Thoracic aorta (tissue), 2 donors: ENCODE results near the gene FXYD1. TPM values are rescaled to one million over a fixed set of nuclear protein-coding genes. Genes with fewer than 3 reads are reported as not detected.

Experiments used
- ATAC-seq: fragments of 150-250 bp; one replicate; pipeline ENCODE4 v1.8.0; 2017; ENCODE audit warnings: low read depth; ENCODE audit not compliant: insufficient number of reproducible peaks, low FRiP score
- DNase-seq: peaks from one replicate; pipeline ENCODE4 v3.0.0-alpha.2; 2020; ENCODE audit warnings: low spot score
- H3K27ac ChIP-seq, 2 donors: fragments of 200-600 bp; sonication (generic); 1 replicate in 1 of 2; 2 replicates in 1 of 2; pipeline ENCODE4 v1.5.1; 2016; ENCODE audit warnings: mild to moderate bottlenecking in 2 of 2, moderate library complexity in 2 of 2
- H3K27me3 ChIP-seq: fragments of 200-600 bp; sonication (generic); replicated peaks from 2 replicates; pipeline ENCODE4 v1.6.0; 2016; ENCODE audit warnings: mild to moderate bottlenecking; ENCODE audit not compliant: insufficient read depth
- H3K36me3 ChIP-seq: fragments of 200-600 bp; sonication (generic); one replicate; pipeline ENCODE4 v1.5.1; 2016
- H3K4me1 ChIP-seq, 2 donors: fragments of 200-600 bp; sonication (generic); 1 replicate in 1 of 2; 2 replicates in 1 of 2; pipeline versions ENCODE4 v1.5.1 to v1.6.0; 2016; ENCODE audit warnings: low read depth in 2 of 2, mild to moderate bottlenecking in 1 of 2; ENCODE audit not compliant: control insufficient read depth in 1 of 2
- H3K4me3 ChIP-seq: fragments of 200-600 bp; sonication (generic); 2 replicates; pipeline ENCODE4 v1.5.1; 2016; ENCODE audit warnings: mild to moderate bottlenecking
- H3K9me3 ChIP-seq: fragments of 200-600 bp; sonication (generic); 2 replicates; pipeline ENCODE4 v1.5.1; 2016
- CTCF ChIP-seq: fragments of 200-600 bp; sonication (generic); IDR thresholded peaks from one replicate; pipeline ENCODE4 v1.5.1; 2019; ENCODE audit warnings: antibody characterized with exemption
- total RNA-seq, 2 donors: library from RNA; depleted of rRNA; stranded (reverse); fragments of >200 nt; gene quantifications; one replicate each; pipeline versions ENCODE4 v1.1.0 to v1.2.3, GENCODE V29; 2016

The FXYD1 gene
- total RNA-seq, 2 donors from 2014 or later = 50.7 to 65.8 TPM

DNA sequence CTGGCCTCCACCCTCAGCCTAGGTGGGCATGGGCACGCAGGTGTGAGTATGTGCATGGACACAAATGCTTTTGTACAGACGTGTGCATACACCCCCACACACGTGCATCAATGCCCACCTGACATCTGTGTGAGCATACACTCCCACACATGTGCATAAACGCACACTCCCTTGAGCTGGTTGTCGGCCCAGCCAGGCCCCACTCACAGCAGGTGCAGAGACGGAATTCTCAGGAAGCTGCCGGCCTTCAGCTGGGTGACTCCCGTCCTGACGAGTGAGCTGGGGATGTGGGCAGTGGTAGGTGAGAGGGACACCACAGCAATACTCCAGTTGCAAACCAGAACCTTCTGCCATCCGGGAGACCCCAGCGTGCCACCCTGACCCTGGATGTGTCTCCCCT, 4.8 kb upstream of the FXYD1 start:
- no peak overlapping the region for H3K4me3 ChIP-seq

DNA sequence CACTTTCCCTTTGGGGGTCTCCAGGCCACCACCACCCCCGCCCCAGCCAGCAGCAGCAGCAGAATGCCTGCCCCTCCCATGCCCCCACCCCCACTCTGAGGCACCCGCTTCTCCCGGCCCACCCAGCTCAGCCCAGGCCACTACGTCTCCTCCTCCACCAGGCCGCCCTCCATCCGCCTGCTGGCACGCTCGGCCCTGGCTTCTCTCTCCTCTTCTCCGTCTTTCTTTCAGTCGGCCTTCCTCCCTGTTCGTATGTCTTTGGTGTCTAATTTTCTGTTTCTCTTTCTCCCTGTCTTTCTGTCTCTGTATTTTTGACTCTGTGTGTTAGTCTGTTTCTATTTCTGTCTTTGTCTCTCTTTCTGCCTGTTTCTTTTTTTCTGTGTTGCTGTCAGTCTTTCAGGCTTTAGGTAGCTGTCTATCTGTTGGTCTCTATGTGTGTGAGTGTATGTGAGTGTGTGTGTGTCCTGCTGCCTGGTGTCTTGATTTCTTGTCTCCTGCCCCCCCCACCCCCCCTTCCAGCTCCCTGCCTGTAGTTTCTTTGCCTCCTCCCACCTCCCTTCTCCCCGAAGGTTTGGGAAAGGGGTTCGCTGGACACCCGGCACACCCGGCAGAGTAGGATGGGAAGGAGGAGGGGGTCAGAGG, 3.9 kb upstream of the FXYD1 start, which contains the start of gene LGI4:
TSS of gene LGI4 (minus strand) at position 459 of the 642 bp plus-strand sequence. CDS start at position 80, 379 bp downstream.
- no peaks in the 10 kb centered on the region for H3K9me3 ChIP-seq
- peaks cover 4 to 28% of the 10 kb centered on the region in 2 donors for H3K4me1 ChIP-seq
- no peaks in the 10 kb centered on the region for H3K27me3 ChIP-seq
- no peaks in the 10 kb centered on the region for H3K36me3 ChIP-seq
- peak within 1 kb of the TSS; percentile 11 to 73 for H3K27ac ChIP-seq
- ATAC-seq = no peak
- DNase-seq = no peak
- no peak for TF ChIP-seq CTCF
- peak within 1 kb of the TSS; percentile 62 for H3K4me3 ChIP-seq

More for the DNA sequence above, 4.8 kb upstream of the FXYD1 start:
- no peak for TF ChIP-seq CTCF
- Histone ChIP-seq H3K27me3 (no peaks in the 10 kb centered on the region), H3K4me1 (peaks cover 4 to 26% of the 10 kb centered on the region in 2 donors), H3K9me3 (no peaks in the 10 kb centered on the region), H3K27ac (no peak overlapping the region), H3K36me3 (no peaks in the 10 kb centered on the region)
- no peak for DNase-seq
- ATAC-seq = no peak

DNA sequence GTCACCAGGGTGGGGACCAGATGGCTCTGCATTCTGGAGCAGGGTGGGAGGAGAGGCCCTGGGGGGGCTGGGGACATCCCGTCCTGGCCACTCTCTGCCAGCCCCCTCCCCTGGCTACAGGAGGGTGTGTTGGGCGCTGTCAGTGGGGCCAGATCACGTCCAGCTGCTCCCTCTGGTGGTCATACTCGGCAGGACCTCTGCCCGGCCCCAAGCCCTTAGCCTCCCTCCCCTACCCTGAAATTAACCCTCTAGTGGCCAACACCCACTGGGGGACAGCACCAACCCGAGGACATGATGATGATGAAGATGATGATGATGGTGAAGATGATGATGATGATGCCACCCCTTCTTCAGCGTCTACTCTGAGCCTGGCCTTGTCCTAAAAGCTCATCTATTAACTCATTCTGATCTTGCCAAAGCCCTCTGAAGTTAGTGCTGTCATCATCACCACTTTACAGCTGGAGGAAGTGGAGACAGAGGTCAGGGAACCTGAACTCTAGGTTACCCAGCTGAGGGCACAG, 3.2 kb upstream of the FXYD1 start:
- peak overlapping the region; percentile 11 to 73 for H3K27ac ChIP-seq
- DNase-seq = no peak
- peaks cover 9 to 35% of the 10 kb centered on the region in 2 donors for H3K4me1 ChIP-seq

GRCh38 chr19:35136231-35136630, 2.4 kb upstream of the FXYD1 start:
- ATAC-seq (no peak), DNase-seq (no peak)
- H3K27ac ChIP-seq = no peak overlapping the region
- H3K36me3 ChIP-seq = no peaks in the 10 kb centered on the region
- H3K9me3 ChIP-seq = no peaks in the 10 kb centered on the region
- no peak overlapping the region for H3K4me3 ChIP-seq
- no peaks in the 10 kb centered on the region for H3K27me3 ChIP-seq
- TF ChIP-seq CTCF = no peak
- peaks cover 12 to 40% of the 10 kb centered on the region in 2 donors for H3K4me1 ChIP-seq

More for the DNA sequence above, 3.2 kb upstream of the FXYD1 start:
- peak; percentile 97 for TF ChIP-seq CTCF
- Histone ChIP-seq H3K9me3 (no peaks in the 10 kb centered on the region), H3K4me3 (peak overlapping the region; percentile 62), H3K36me3 (no peaks in the 10 kb centered on the region), H3K27me3 (no peaks in the 10 kb centered on the region)
- peak; percentile 62 for ATAC-seq

GRCh38 chr19:35136977-35137702, 1.5 kb upstream of the FXYD1 start:
- ATAC-seq (no peak), DNase-seq (no peak)
- no peak for TF ChIP-seq CTCF
- no peak overlapping the region for H3K27ac ChIP-seq
- H3K9me3 ChIP-seq = no peaks in the 10 kb centered on the region
- no peaks in the 10 kb centered on the region for H3K27me3 ChIP-seq
- peaks cover 15 to 46% of the 10 kb centered on the region in 2 donors for H3K4me1 ChIP-seq
- H3K36me3 ChIP-seq = no peaks in the 10 kb centered on the region
- no peak overlapping the region for H3K4me3 ChIP-seq
